PC-9 (cell line): ENCODE measurements around the gene CD63.

Experiments used
- EZH2 ChIP-seq: fragments of 200-600 bp; sonication (generic); IDR thresholded peaks from 2 replicates; pipeline ENCODE4 v1.8.0; 2017; ENCODE audit warnings: antibody characterized with exemption, low read depth
- TF ChIP-seq, protein P1 (sequence below): fragments of 200-600 bp; sonication (generic); conservative IDR thresholded peaks from 2 replicates; pipeline ENCODE4 v1.6.1; 2017; ENCODE audit warnings: mixed run types, antibody characterized with exemption, mild to moderate bottlenecking, moderate library complexity

DNA sequence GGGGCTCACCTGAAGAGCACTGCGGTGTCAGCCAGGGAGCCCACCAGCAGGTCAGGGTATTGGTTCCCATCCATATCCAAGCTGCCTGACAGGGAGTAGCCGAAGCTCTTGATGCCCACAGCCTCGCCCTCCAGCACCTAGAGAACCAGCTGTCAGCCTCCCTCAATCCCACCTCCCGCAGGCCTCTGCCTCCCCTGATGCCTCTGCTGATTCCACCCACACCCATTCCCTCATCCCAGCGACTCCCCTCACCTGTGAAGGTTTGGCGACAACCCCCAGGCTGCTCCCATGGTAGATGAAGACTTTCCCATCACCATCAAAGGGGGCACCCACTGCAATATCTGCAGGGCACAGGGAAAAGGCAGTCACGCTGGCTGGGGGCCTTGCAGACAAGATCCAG is 31.1 kb downstream of the CD63 start:
- TF ChIP-seq EZH2 = no peak
- TF ChIP-seq, protein P1, sequence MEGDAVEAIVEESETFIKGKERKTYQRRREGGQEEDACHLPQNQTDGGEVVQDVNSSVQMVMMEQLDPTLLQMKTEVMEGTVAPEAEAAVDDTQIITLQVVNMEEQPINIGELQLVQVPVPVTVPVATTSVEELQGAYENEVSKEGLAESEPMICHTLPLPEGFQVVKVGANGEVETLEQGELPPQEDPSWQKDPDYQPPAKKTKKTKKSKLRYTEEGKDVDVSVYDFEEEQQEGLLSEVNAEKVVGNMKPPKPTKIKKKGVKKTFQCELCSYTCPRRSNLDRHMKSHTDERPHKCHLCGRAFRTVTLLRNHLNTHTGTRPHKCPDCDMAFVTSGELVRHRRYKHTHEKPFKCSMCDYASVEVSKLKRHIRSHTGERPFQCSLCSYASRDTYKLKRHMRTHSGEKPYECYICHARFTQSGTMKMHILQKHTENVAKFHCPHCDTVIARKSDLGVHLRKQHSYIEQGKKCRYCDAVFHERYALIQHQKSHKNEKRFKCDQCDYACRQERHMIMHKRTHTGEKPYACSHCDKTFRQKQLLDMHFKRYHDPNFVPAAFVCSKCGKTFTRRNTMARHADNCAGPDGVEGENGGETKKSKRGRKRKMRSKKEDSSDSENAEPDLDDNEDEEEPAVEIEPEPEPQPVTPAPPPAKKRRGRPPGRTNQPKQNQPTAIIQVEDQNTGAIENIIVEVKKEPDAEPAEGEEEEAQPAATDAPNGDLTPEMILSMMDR = no peak
